HEK293T (cell line): ENCODE measurements around the gene GRIN3B.

Source experiments
- ARNT ChIP-seq: fragments of 450-650 bp; IDR thresholded peaks from 2 replicates; pipeline ENCODE4 v1.6.1; 2017; ENCODE audit warnings: mild to moderate bottlenecking
- BHLHE40 ChIP-seq: fragments of 450-650 bp; IDR thresholded peaks from 2 replicates; pipeline ENCODE4 v1.6.1; 2016; ENCODE audit warnings: mild to moderate bottlenecking, moderate library complexity, borderline replicate concordance
- CTBP1 ChIP-seq: fragments of 450-650 bp; IDR thresholded peaks from 2 replicates; pipeline ENCODE4 v1.6.1; 2016; ENCODE audit warnings: borderline replicate concordance
- ELF4 ChIP-seq: fragments of 450-650 bp; IDR thresholded peaks from 2 replicates; pipeline ENCODE4 v1.6.1; 2017; ENCODE audit warnings: antibody characterized with exemption
- FOXA1 ChIP-seq: fragments of 450-650 bp; IDR thresholded peaks from 2 replicates; pipeline ENCODE4 v1.6.1; 2016; ENCODE audit warnings: mild to moderate bottlenecking
- FOXM1 ChIP-seq: fragments of 450-650 bp; IDR thresholded peaks from 2 replicates; pipeline ENCODE4 v1.6.1; 2017; ENCODE audit warnings: mild to moderate bottlenecking, borderline replicate concordance
- HDGF ChIP-seq: fragments of 450-650 bp; IDR thresholded peaks from 2 replicates; pipeline ENCODE4 v1.6.1; 2017; ENCODE audit warnings: antibody characterized with exemption, borderline replicate concordance
- NFRKB ChIP-seq: fragments of 450-650 bp; IDR thresholded peaks from 2 replicates; pipeline ENCODE4 v1.6.1; 2016; ENCODE audit warnings: mild to moderate bottlenecking, moderate library complexity
- SP1 ChIP-seq: fragments of 450-650 bp; IDR thresholded peaks from 2 replicates; pipeline ENCODE4 v1.6.1; 2017
- SUZ12 ChIP-seq: fragments of 450-650 bp; IDR thresholded peaks from 2 replicates; pipeline ENCODE4 v1.6.1; 2016; ENCODE audit warnings: mild to moderate bottlenecking
- ZNF384 ChIP-seq: fragments of 450-650 bp; IDR thresholded peaks from 2 replicates; pipeline ENCODE4 v1.6.1; 2016

DNA sequence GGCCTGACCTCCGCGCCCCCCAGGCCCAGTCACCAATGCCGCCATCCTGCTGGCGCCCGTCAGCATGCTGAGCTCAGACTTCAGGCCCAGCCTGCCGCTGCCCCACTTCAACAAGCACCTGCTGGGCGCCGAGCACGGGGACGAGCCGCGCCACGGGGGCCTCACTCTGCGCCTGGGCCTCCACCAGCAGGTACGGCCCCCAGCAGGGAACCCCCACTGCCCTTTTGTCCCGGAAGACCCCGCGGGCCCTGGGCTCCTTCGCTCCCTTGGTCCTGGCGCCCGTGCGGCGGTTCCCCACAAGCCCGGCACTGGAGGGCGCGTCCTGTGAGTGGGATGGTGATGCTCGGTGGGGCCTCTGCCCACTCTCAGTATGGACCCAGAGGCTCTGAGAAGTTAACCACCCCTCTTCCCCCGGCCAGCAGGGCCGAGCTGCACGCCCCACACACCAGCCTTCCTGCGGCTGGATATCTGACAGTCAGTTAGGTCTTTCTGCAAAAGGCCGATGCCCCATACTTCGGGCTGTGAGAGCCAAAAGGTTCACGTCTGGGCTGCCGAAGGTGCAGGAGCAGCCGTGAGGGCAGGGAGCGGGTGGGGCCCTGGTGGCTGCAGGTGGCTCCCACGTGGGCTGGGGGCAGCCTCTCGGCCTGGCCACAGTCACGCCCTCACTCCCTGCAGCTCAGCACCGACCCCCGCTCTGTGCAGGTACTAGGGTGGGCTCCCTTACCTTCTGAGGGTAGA, 8.1 kb upstream of the GRIN3B start:
- TF ChIP-seq SUZ12 (no peak), BHLHE40 (no peak), NFRKB (no peak), SP1 (no peak), ELF4 (no peak), ARNT (no peak), FOXA1 (no peak), ZNF384 (no peak), HDGF (no peak), CTBP1 (no peak), FOXM1 (no peak)
